HT-29 (cell line): ENCODE measurements around the gene ABCA9. TPM values are rescaled to one million over a fixed set of nuclear protein-coding genes. Genes with fewer than 3 reads are reported as not detected.
"Not testable (repeated sequence)": the region's sequence is repeated elsewhere in the genome, so short reads cannot be mapped to it uniquely, and the experiment has no call there.

Experiments used
- DNase-seq: peaks from one replicate; pipeline ENCODE4 v3.0.0-alpha.2; 2015; ENCODE audit warnings: low spot score
- total RNA-seq: library from RNA; depleted of rRNA; stranded (reverse); fragments of >200 nt; shearing (Covaris generic); gene quantifications from 2 replicates; pipeline ENCODE4 v1.2.3, GENCODE V29; 2014

Gene ABCA9
- total RNA-seq, 1 experiment from 2014 or later = not detected

DNA sequence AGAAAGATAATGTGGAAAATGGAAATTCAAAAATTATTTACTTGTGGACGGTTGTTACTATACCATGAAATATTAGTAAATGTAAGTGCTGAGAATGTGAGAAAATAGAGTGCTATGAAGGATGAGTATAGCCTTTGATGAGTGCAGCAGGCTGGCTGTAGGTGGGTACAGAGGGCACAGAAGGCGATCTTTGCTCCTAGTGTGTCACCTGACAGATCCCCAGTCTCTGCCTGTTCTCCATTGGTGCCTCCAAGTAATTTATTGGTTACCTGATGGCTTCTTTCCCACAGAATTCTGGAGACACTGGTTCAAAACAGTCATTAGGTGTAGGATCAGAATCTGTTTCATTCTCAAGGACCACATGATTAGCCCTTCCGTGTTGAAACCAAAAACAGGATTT is 28.9 kb downstream of the ABCA9 start:
- DNase-seq = no peak

DNA sequence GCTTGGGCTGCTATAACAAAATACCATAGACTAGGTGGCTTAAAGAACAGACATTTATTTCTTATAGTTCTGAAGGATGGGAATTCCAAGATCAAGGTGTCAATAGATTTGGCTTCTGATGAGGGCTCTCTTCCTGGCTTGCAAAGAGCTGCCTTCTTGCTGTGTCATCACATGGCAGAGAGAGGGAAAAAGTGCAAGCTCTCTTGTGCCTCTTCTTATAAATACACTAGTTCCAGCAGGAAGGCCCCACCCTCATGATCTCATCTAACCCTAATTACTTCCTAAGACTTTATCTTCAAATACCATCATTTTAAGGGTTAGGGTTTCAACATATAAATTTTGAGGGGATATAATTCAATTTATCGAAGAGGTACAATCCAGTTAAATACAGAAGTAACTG is 30.6 kb downstream of the ABCA9 start:
- no peak for DNase-seq

DNA sequence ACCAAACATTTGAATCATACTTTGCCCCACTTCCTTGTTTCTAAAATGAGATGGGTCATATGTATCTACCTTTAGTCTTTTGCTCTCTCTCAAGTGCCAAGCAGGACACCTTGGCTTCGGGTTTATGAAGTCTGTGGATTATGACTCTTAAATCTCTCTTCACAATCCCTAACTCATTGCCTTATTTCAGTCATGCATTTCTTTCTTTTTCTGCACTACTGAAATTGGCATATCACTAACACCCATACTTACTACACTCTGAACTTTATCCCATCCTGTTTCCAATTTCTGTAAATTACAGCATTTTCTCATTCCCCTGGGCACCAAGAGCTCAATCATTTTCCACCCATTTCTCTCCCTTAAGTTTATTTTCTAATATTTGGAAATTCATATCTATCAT is 42.0 kb downstream of the ABCA9 start:
- DNase-seq = no peak

DNA sequence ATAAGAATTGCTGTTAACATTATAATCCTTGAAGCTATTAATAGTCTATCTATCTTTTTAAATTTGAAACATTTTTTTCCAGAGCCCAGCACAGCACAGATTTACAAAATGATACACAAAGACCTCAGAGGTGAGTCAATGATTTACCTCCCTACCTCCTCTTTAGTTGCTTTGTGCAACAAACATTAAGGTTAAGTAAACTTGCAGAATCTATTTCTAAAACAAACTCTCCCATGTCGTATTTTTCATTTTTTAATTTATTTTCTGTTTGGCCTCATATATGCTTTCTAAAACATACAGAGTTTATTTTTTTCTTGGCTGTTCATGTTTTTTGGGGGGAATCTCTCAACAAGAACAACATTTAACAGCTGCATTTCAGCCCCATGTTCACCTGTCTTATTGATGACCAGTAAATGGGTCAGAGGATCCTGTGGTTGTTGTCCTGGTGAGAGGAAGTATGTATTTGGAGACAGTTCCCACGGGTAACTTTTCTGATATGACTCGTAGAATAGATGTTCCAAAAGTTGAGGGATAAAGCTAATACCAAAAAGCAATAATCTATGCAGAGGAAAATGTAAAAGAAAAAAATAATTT is 42.6 kb downstream of the ABCA9 start:
- DNase-seq = no peak

DNA sequence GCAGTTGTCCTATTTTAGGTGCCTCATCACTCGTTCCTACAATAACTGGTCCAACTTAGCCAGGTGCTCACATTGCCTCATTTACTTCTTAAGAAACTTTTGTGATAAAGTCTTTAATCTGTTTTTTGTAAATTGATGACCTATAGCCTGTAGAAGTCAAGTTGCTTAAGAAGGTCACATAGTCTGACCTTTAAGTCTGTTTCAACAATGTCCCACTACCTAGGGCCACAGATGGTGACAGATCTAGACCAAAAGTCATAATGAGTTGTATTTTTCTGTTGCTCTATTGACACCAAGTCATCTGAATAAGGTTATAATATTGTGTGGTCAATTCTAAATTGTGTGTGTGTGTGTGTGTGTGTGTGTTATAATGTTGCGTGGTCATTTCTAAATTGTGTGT is 45.1 kb downstream of the ABCA9 start:
- DNase-seq = no peak

DNA sequence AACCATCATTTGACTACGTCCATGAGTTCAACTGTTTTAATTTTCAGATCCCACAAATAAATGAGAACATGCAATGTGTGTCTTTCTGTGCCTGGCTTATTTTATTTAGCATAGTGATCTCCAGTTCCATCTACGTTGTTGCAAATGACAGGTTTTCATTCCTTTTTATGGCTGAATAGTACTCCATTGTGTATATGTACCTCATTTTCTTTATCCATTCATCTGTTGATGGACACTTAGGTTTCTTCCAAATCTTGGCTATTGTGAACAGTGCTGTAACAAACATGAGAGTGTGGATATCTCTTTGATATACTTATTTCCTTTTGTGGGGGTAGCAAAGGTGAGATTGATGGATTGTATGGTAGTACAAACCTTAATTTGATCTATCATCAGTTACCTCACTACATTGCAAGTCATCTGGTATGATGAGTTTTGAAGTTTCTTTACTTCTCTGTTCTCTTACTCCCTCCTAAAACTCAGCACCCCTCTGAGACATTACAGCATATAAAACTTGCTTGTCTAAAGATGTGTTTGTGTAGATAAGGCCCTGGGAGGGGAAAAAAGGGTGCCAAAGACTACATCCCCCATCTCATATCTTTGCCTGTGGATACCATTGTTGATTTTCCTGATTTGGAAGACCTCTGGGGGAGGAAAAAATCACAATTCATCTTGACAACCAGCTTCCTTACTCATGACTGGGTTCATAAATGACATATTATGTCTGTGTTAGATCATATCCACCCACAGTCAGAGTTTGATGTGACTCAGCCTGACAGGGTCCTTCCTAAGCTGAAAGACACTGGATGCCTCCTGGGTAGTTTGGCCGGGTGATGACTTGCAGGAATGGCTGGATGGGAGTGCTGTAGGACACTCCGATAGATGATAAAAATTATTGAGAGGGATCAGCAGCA is 47.6 kb downstream of the ABCA9 start:
- DNase-seq = no peak

DNA sequence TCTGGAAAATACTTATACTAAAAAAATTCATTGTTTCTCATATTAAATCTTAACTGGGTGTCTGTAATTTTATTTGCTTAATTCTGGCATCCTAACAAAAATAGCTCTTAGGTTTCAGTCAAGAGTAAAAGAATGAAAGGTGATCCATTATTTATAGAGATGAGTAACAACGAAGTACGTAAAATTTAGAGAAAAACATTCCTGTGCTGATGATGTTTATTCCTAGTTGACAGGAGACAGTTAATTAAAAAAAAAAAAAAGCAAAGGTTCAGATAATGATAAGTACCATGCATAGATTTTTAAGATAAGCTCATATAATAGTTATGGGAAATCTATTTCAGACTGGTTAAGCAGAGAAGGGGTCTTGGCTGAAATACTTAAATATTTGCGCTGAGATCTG is 50.8 kb downstream of the ABCA9 start:
- DNase-seq = no peak

DNA sequence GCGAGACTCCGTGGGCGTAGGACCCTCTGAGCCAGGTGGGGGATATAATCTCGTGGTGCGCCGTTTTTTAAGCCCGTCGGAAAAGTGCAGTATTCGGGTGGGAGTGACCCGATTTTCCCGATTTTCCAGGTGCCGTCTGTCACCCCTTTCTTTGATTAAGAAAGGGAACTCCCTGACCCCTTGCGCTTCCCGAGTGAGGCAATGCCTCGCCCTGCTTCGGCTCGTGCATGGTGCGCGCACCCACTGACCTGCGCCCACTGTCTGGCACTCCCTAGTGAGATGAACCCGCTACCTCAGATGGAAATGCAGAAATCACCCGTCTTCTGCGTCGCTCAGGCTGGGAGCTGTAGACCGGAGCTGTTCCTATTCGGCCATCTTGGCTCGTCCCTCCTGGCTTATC is 56.0 kb downstream of the ABCA9 start:
- not testable (repeated sequence) for DNase-seq

DNA sequence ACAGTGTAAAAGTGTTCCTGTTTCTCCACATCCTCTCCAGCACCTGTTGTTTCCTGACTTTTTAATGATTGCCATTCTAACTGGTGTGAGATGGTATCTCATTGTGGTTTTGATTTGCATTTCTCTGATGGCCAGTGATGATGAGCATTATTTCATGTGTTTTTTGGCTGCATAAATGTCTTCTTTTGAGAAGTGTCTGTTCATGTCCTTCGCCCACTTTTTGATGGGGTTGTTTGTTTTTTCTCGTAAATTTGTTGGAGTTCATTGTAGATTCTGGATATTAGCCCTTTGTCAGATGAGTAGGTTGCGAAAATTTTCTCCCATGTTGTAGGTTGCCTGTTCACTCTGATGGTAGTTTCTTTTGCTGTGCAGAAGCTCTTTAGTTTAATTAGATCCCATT is 61.0 kb downstream of the ABCA9 start:
- DNase-seq = not testable (repeated sequence)

DNA sequence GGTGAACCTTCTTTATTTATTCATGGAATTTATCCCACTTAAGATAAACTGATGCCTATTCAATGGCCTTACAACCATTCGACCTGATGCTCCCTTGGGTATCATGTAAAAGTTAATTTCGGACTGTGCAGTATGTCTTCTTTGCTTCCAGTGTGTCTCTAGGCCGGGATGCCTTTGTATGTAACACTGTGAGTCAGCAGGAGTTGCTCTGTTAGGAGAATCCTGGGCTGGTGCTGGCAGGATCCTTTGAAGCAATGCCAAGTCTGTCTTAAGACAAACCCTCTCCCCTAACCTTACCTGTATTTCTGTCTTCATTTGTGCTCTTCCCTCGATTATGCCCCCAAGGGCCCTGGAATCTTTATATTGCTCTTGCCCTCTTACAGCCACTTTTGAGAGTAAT is 67.6 kb downstream of the ABCA9 start:
- DNase-seq = no peak

DNA sequence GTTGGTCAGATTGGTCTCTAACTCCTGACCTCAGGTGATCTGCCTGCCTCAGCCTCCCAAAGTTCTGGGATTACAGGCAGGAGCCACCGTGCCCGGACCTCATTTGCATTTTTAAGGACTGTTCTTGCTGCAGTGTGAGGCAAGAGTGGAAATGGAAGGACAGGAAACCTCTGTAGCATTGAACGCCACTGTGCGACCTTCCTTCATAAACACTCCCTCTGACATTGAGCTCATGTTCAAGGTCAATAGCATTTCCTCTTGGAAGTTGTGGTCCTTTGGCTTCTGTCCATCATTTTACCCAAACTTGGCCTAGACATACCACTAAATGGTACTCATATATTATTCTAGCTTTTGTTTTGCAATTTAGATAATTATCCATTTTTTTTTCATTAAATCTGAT is 72.8 kb downstream of the ABCA9 start:
- no peak for DNase-seq

DNA sequence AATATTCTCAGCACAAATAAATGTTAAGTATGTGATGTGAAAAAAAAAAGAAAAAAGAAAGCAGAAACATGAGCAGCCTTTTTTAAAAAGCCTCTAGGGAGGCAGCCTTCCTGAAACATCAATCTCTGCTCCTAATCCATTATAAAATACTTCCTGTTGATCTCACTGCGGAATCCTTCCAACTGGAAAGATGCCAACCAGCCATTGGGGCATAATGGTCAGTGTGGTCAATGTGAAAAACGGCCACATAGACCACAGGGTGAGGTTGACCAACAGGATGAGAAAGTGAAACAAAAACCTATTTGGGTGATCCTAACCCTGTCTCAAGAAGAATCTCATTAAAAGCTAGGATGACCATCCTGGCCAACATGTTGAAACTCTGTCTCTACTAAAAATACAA is 79.4 kb downstream of the ABCA9 start:
- DNase-seq = peak; percentile 65

DNA sequence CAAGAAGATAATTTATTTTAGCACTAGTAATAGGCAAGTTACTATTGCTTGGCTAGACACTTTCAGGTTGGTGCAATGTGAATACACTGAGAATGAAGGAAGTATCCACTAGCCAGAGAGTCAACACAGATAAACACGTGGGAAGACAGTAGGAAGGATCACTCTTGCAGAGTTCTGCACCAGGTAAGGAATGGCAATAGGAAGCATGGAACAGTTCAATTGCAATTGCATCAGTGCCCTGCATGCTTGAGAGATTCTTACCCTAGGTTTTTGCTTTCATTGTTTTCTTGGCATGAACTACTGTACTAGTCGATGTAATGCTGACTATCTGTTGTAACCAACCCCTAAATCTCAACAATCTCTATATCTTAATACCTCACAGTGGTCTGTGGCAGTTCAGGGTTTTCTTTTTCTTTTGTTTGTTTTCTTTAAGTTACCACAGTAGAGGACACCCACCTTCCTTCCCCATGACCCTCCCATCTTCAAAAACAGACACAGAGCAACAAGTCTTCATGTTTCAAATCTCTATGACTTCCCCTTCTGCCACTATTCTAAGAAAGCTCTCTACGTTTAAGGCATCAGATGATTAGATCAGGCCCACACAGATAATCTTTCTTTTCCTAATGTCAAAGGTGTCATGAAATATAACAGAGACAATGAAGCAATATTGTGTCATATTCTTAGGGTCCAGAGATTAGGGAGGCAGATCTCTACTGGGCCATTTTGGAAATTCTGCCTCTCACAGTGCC is 87.5 kb downstream of the ABCA9 start:
- no peak for DNase-seq

DNA sequence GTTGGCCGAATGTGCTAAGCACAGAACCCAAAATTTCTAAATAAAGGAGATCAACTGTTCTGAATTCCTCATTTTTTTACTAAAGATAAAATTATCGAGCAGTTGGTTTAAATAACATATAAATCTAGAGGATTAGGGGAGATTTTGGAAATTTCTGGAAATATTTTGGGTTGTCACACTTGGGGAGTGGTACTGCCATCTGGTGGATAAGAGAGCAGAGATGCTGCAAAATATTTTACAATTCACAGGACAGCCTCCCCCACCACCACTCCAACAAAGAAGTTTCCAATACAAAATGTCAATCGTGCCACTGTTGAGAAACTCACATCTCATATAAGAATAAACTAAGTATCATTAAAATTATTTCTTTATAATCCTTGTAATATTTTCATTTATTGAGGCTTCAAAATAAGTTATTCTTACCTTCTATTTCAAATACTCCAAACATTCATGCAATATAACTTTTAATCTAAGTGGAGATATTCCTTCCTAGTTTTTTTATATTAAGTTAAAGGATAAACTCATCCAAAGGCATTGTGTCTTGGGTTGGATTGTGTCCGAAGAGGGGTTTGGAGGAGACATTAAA is 88.5 kb downstream of the ABCA9 start:
- DNase-seq = peak; percentile 41

DNA sequence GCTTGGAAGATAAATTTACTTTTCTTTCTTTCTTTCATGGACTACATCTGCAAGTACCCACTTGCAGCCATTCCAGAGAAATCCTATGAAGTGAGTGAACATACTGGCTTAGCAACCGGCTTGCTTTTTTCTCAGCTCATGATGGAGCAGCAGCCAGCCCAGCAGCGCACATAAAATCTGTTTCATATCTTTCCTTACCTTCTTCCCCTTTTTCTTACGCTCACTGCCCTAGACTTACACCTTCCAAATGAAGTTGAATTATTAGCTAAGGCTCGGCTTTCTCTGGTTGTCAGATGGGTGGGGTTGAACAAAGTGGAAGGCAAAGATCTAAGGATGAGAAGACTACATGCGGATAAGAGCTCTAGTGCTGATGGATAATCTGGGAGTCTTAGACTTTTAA is 91.6 kb downstream of the ABCA9 start:
- DNase-seq = no peak

DNA sequence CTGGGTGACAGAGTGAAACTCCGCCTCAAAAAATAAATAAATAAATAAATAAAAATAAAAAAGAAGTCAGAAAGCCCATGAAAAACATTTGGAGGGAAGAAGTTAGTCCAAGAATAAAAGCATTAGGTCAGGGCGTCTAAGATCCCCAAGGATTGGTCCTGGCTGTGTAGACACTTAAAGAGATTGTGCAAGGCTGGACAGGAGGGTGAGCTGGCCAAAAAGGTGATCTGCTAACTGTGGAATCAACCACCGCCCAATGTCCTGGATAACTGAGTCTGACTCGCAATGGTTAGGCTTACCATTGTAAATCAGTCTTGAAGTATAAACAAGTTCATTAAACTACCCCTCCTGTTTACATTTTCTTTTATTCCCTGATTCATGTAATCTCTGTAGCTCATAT is 96.8 kb downstream of the ABCA9 start:
- DNase-seq = no peak

DNA sequence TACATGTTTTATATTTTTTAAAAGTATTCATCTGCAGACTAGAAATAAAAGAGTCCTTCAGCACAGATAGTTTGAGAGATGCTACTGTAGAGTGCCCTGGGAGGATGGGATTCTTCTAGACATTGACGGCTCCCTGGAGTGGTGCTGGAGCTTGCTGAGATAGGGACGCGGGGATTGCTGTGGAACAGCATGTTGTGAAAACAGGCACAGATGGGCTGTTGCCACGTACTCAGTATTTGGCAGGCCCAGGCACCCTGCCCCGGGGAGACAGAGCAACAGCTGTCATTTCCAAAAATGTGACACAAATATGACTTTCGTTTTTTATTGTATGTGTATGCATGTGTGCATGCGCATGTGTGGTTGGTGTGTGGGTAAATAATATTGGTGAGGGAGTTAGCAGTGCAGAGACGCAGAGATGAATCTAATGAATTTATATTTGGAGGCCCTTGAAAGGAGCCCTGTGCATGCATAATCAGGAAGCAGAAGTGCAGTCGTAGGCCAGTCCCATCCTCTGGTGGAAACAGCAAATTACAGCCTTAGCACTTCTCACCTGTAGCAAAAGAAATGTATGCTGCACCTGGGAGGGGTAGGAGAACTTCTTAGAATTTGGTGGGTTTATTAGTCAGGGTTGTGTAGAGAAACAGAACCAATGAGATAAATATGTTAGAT is 99.4 kb downstream of the ABCA9 start:
- no peak for DNase-seq

DNA sequence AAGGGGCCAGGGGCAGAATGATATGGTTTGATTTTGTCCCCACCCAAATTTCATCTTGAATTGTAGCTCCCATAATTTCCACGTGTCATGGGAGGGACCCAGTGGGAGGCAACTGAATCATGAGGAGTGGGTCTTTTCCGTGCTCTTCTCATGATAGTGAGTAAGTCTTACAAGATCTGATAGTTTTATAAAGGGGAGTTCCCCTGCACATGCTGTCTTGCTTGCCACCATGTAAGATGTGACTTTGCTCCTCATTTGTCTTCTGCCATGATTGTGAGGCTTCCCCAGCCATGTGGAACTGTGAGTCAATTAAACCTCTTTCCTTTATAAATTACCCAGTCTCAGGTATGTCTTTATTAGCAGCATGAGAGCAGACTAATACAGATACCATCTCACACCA is 101.6 kb downstream of the ABCA9 start:
- DNase-seq = not testable (repeated sequence)

DNA sequence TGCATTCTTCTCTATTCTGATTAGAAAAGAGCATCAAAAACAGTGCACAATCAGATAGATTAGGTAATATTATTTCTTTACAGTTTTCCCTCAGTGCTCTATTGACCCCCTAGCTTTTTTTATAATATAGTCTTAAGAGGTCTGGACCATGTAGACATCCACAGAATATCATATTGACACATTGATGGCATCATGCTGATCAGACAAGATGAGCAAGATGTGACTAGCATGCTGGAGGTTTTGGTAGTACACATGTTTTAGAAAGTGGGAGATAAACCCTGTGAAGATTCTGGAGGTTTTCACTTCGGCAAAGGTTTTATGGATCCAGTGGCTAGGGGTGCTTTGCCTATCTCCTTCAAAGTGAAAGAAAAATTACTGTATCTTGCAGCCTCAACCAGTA is 102.8 kb downstream of the ABCA9 start:
- DNase-seq = no peak

DNA sequence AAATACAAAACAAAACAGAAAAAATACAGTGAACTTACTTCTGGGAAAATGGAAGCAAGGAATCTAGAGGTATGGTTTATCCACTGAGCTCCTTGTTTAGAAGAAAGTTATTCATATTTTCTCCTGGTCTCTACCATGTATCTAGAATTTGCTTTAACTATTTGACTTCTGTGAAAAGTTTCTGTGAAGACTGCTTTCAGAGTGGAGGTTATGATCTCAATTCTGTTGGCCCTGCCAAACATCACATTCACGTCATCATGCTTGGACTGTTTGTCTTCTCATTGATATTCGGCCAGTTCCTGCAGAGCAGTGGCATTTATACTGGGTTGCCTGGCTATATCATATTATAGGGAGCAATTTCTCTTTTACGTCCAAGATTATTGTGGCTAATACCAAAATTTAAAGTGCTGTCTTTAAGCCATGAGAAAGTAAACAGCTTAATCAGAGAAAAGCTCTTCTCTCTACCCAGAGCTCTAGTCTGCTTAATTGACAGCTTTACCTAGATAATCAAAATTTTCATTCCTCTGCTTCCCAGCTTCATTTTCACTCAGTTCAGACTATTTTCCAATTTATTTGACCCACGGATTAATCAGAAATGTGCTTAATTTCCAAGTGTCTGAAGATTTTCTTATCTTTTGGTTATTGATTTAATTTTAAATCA is 105.4 kb downstream of the ABCA9 start, which contains the start of gene ABCA8:
ABCA8 (minus strand) TSS at position 212 of the 661 bp plus-strand sequence. CDS start 13,358 bp downstream, outside the sequence.
- no peak for DNase-seq
